Suppressor macrophage (primary cell): ENCODE measurements around the gene TRIML2.
A peak's percentile ranks its signal among the peaks of the same experiment; 100 is the strongest.

Source experiments
- DNase-seq, 4 experiments: peaks; one replicate each; pipeline ENCODE4 v3.0.0-alpha.2; 2020 to 2022
- total RNA-seq, 17 experiments: gene quantifications; one replicate each; lab custom pipeline; 2026; ENCODE audit warnings: mixed read lengths in 6 of 17, inconsistent platforms in 3 of 17; lab: John Stamatoyannopoulos, UW

Gene TRIML2, protein sequence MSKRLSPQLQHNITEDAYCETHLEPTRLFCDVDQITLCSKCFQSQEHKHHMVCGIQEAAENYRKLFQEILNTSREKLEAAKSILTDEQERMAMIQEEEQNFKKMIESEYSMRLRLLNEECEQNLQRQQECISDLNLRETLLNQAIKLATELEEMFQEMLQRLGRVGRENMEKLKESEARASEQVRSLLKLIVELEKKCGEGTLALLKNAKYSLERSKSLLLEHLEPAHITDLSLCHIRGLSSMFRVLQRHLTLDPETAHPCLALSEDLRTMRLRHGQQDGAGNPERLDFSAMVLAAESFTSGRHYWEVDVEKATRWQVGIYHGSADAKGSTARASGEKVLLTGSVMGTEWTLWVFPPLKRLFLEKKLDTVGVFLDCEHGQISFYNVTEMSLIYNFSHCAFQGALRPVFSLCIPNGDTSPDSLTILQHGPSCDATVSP
- total RNA-seq: 0 to 1.8 (median 0) reads per million in 17 experiments

GRCh38 chr4:188109157-188109755 lies at the start of gene TRIML2:
TSS of gene TRIML2 (minus strand) at chr4:188109603. CDS start at chr4:188105368, 4,235 bp downstream.
- DNase-seq: no peak

GRCh38 chr4:188158336-188158735 lies 48.9 kb upstream of the TRIML2 start:
- DNase-seq: no peak

DNA sequence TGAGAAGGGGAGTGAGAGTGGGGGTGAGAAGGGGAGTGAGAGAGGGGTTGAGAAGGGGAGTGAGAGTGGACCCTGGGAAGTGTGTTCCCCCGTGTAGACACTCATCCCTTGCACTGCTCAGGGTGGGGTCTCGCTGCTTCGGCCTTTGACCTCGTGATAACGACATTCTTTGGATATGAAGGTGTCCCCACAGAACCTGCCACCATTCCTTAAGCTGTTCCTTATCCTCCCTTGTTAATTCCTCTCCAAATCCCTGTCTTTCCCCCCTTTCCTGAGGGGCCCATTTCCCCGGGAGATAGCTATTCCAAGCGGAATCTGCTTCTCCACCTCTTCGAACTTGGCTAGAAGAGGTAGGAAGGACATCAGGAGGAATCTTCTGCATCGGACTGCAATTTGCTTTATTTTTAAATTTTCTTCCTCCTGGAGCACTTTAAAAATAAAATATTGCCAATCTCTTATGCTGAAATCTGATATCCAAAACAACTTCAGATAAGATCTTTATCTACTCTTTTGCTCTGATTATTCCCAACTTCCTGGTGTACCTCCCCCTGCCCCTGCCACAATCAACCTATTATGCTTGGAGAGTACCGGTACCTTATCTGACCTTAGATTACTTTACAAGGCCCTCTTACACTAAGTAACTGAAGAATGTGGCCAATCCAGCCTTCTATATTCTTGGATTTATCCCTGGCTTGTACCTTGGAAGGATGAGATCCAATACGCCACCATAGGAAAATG lies 45.4 kb upstream of the TRIML2 start:
- DNase-seq: no peak

DNA sequence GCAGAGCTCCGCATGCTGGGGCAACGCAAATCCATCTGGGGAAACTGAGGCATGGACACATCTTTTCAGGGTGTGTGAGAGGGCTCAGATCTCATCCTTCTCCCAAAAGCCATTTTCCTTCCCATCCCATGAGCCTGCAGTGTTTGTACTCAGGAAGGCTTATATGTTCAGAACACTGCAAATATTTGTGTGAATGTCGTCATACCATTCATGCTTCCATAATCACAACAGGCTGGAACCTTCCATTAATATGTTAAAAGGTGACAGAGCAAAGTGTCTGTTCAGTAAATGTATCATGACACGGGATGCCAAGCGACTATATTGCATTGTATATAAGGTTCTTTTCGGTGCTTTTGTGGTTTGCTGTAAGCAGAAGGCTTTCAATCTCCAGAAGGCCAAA lies 38.4 kb upstream of the TRIML2 start:
- no peak for DNase-seq

DNA sequence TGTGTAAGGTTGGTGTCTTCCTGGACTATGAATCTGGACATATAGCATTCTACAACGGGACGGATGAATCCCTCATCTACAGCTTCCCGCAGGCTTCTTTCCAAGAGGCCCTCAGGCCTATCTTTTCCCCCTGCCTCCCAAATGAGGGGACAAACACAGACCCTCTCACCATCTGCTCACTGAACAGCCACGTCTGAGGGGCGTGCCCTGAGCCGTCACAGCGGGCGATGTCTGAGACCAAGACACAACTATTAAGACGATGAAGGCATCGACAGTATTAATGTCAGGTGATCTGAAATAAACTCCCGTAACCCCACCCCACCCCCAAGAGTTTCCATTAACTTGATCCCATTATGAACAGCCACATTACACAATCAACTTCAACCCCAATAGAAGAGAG lies 37.8 kb upstream of the TRIML2 start:
- DNase-seq: no peak

DNA sequence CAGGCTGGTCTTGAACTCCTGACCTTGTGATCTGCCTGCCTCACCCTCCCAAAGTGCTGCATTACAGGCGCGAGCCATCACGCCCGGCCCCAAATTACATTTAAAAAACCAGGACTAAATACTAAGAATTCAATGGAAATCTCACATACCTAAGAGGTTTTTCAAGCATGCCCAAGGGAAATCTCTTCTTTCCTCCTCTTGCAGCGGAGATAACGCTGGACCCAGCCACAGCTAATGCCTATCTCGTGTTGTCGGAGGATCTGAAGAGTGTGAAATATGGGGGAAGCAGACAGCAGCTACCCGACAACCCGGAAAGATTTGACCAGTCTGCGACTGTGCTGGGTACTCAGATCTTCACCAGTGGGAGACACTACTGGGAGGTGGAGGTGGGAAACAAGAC lies 37.2 kb upstream of the TRIML2 start:
- no peak for DNase-seq

DNA sequence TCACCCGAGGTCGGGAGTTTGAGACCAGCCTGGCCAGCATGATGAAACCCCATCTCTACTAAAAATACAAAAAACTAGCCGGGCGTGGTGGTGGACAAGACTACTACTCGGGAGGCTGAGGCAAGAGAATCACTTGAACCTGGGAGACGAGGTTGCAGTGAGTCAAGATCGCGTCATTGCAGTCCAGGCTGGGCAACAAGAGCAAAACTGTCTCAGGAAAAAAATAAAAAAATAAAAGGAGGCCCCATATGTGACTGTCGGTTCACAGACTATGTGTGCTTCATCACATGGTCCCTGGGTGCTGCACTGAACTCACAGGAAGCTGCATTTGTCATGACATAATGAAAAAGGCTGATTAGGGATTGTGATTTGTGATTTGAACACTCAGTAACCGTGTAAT lies 36.2 kb upstream of the TRIML2 start:
- no peak for DNase-seq

GRCh38 chr4:188143731-188144130 lies 34.3 kb upstream of the TRIML2 start:
- no peak for DNase-seq

- DNase-seq: no peak
Measured at GRCh38 chr4:188139671-188140070, 30.3 kb upstream of the TRIML2 start.

DNA sequence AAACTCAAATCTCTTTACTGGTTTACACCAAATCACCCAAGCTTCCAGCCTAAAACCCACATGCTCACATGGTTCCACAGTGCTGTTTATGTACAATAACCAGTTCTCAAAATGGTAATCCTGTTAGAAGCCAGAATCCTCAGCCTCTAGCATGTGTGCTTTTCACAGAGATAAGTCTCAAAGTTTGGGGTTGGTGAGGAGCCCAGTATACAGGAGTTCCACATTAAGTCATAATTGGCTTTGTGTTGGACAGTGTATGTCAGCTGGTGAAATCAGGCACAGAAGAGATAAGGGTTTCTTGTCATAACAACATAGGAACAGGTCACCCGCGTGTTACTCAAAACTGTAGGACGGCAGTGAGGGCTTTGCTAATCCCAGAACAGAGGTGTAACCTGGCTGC lies 29.7 kb upstream of the TRIML2 start, which contains the start of gene TRIML1:
TRIML1 (plus strand) TSS at position 301 of the 400 bp plus-strand sequence. CDS start 118 bp downstream, outside the sequence.
- no peak for DNase-seq

- no peak for DNase-seq
Measured at GRCh38 chr4:188138227-188138626, 28.8 kb upstream of the TRIML2 start.

DNA sequence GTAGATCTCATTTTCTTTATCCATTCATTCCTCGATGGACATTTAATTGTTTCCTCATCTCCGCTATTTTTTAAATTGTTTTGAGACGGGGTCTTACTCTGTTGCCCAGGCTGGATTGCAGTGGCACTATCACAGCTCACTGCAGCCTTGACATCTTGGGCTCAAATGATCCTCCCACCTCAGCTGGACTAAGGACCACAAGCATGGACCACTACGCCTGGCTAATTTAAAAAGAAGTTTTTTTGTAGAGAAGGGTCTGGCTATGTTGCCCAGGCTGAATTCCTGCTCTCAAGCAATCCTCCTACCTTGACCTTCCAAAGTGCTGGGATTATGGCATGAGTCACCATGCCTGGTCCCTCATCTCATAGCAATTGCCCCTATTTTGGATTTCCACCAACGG lies 22.8 kb upstream of the TRIML2 start:
- no peak for DNase-seq

- no peak for DNase-seq
Measured at GRCh38 chr4:188130355-188130754, 21.0 kb upstream of the TRIML2 start.

DNA sequence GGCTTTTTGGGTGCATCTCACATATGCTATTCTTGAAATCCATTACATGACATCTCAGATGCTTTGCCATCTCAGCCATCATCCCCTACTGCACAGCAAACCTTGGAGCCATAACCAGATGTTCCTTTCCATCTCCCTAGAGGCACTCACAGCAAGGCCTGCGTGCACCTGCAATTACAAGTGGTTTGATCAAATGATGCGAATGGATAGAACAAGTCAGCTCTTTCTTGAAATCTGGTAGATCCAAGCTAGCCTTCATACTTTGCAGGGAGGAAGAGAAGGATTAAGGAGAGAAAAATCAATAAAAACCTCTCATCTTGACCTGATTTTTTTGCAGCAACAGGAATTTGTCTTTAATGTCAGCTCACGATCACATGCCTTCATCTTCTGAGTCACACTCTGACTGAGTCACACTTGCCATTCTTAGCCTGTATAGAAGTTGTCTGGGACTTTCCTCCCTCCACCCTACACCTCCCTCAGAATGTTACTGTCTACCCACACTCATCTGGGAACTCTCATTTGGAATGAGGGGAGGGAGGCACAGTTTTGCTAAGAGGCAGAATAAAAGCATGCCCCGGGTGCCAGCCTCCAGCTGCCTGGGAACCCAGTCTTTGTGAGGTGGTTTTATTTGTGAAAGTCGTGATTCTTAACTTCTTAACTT lies 17.9 kb upstream of the TRIML2 start:
- DNase-seq: peak; percentile 2 to 28 (median 8)

DNA sequence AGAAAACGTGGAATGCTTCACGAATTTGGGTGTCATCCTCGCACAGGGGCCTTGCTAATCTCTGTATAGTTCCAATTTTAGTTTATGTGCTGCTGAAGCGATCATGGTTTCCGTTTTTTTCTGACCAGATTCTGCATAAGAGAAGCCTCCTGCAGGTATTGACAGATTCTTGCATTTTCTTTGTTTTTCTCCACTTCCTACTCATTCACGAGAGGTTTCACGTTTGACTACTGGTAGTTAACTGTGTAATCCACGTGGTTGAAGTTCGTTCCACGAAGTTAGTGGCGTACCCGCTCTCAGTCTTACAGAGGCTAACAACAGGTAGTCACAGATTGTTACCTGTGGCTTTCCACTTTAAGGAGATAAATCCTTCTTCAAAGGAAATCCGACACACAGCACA lies 12.1 kb upstream of the TRIML2 start:
- no peak for DNase-seq

DNA sequence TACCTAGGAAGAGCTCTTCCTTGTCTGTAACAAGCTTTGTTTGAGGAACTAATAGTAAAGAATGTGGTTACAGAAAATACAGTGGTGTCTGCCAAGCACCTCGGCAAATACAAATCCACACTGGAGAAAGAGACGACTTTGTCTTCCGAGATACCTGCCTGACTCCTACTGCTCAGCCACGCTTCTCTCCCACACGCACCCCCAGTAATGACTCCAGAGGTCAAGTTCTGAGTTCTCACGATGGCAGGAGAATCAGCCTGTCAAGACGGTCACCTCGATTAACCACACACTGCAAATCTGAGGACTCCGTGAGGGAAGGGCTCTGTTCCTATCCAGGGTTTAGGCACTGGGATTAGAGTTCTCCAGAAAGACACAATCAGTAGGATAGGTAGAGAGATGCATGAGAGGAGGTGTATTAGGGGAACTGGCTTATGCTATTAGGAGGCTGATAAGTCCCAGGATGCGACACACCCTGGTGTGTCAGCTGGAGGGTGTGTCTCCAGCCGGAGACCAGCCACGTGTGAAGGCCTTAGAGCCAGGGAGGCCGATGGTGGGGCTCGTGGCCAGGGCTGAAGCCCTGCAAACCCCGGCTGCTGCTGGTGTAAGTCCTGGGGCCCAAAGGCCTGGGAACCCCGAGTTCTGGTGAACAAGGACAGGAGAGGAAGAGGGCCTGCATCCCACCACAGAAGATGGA lies 8.4 kb upstream of the TRIML2 start:
- no peak for DNase-seq

DNA sequence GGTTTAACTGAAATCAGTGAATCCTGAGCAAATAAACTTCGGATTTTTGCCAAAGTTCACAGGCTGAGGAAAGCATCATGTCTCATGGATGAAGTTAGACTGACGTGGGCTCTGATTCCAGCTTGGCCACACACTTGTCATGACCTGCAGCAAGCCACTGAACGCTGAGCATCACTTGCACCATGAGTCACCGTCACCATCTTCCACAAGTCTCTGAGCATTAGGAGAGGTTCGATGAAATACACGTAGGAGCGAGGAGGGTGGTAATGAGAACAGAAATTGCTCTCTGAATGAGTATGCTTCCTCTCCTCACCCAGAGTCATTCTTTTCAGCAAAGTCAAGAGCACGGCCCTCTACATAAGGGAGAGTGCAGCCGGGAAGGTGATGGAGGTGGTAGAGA lies 3.8 kb upstream of the TRIML2 start:
- no peak for DNase-seq

- no peak for DNase-seq
Measured at GRCh38 chr4:188111955-188112354, 2.6 kb upstream of the TRIML2 start.

DNA sequence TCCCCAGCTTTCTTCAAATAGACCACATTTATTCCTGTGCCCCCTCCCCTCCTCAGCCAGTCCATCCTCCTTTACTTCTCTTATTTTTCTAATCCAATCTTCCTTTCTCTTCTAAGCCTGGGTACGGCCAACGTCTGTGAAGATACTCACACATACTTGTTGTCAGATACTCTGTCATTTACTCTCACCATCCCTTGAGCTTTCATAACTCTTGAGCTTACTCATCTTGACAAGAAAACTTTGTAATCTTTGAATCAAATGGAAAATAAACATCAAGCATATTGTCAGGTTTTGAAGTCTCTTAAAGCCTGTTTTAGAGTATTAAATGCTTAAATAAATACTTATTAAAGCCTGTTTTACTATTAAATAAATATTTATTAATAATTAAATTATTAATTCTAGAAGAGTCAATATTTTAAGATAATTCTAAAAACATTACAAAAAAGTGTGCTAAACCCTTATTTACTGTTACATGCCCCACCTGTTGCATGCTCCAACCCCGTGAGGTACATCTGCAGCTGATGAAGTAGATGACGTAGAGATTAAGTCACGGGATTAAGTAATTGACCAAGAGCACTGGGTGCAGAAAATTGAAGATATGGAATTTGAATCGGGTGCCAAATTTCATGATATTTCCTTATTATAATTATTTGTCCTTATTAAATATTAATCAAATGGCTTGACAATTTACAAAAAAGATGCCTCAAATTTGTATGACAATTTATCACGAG lies 1.5 kb upstream of the TRIML2 start:
- DNase-seq: no peak

GRCh38 chr4:188110036-188110435 lies 633 bp upstream of the TRIML2 start:
- DNase-seq: no peak
